Neuronal stem cell (in vitro differentiated cells): Measurements from ENCODE around the gene CABP5.
A peak's percentile ranks its signal among the peaks of the same experiment; 100 is the strongest.

Source experiments
- DNase-seq: peaks from one replicate; pipeline ENCODE4 v3.0.0-alpha.2; 2013; ENCODE audit warnings: low spot score
- H2AFZ ChIP-seq: one replicate; pipeline ENCODE4 v1.6.1; 2013; ENCODE audit warnings: mild to moderate bottlenecking, low read length, inconsistent platforms
- H2AK5ac ChIP-seq: 2 replicates; pipeline ENCODE4 v1.6.1; 2013; ENCODE audit warnings: low read depth, mild to moderate bottlenecking, inconsistent platforms, low read length, moderate library complexity, mixed read lengths
- H2BK120ac ChIP-seq: 2 replicates; pipeline ENCODE4 v1.6.1; 2013; ENCODE audit warnings: low read depth, mild to moderate bottlenecking, inconsistent platforms, low read length, moderate library complexity, mixed read lengths
- H2BK12ac ChIP-seq: one replicate; pipeline ENCODE4 v1.6.1; 2013; ENCODE audit warnings: low read length, inconsistent platforms
- H2BK15ac ChIP-seq: 2 replicates; pipeline ENCODE4 v1.6.1; 2013; ENCODE audit warnings: mild to moderate bottlenecking, low read length, inconsistent platforms, mixed read lengths
- H2BK5ac ChIP-seq: one replicate; pipeline ENCODE4 v1.6.1; 2013; ENCODE audit warnings: inconsistent platforms, mild to moderate bottlenecking, low read length, moderate library complexity
- H3K14ac ChIP-seq: one replicate; pipeline ENCODE4 v1.6.1; 2013; ENCODE audit warnings: low read length, inconsistent platforms
- H3K18ac ChIP-seq: 2 replicates; pipeline ENCODE4 v1.6.1; 2013; ENCODE audit warnings: low read length, inconsistent platforms
- H3K23ac ChIP-seq: 2 replicates; pipeline ENCODE4 v1.6.1; 2013; ENCODE audit warnings: low read depth, mild to moderate bottlenecking, mixed read lengths, low read length, inconsistent platforms; ENCODE audit not compliant: poor library complexity
- H3K27ac ChIP-seq: replicated peaks from 3 replicates; pipeline ENCODE4 v1.5.1; 2013; ENCODE audit warnings: low read length, inconsistent platforms
- H3K27me3 ChIP-seq, 3 experiments: 2 replicates each; pipeline ENCODE4 v1.6.1; 2013; ENCODE audit warnings: low read length in 3 of 3, mild to moderate bottlenecking in 2 of 3, inconsistent platforms in 1 of 3, low read depth in 1 of 3, mixed read lengths in 1 of 3, moderate library complexity in 1 of 3; ENCODE audit not compliant: control insufficient read depth in 3 of 3, insufficient read depth in 3 of 3
- H3K36me3 ChIP-seq, 2 donors: replicated peaks in 1 of 2; 2 replicates each; pipeline ENCODE4 v1.6.1; 2013; ENCODE audit warnings: low read length in 2 of 2; ENCODE audit not compliant: control insufficient read depth in 2 of 2, insufficient read depth in 2 of 2
- H3K4ac ChIP-seq: 2 replicates; pipeline ENCODE4 v1.6.1; 2013; ENCODE audit warnings: inconsistent platforms, mild to moderate bottlenecking, low read length, moderate library complexity
- H3K4me1 ChIP-seq, 2 donors: 1 replicate in 1 of 2; 2 replicates in 1 of 2; pipeline ENCODE4 v1.6.1; 2013; ENCODE audit warnings: low read length in 2 of 2, low read depth in 1 of 2; ENCODE audit not compliant: control insufficient read depth in 2 of 2, insufficient read depth in 1 of 2
- H3K4me2 ChIP-seq: one replicate; pipeline ENCODE4 v1.6.1; 2013; ENCODE audit warnings: mild to moderate bottlenecking, low read length, inconsistent platforms; ENCODE audit not compliant: insufficient read depth, poor library complexity, severe bottlenecking
- H3K4me3 ChIP-seq, 2 donors: 2 replicates each; pipeline ENCODE4 v1.5.1; 2013; ENCODE audit warnings: low read length in 2 of 2, mild to moderate bottlenecking in 2 of 2, inconsistent platforms in 1 of 2, moderate library complexity in 1 of 2
- H3K79me1 ChIP-seq: one replicate; pipeline ENCODE4 v1.6.1; 2013; ENCODE audit warnings: low read depth, mild to moderate bottlenecking, inconsistent platforms, low read length, moderate library complexity
- H3K9ac ChIP-seq: one replicate; pipeline ENCODE4 v1.6.1; 2013; ENCODE audit warnings: mild to moderate bottlenecking, low read depth, low read length, inconsistent platforms; ENCODE audit not compliant: poor library complexity
- H3K9me3 ChIP-seq, 2 donors: replicated peaks in 1 of 2; 2 replicates each; pipeline versions ENCODE3 to v1.6.1; 2013; ENCODE audit warnings: low read length in 2 of 2, mild to moderate bottlenecking in 2 of 2, inconsistent platforms in 1 of 2, low read depth in 1 of 2, mixed read lengths in 1 of 2, moderate library complexity in 1 of 2; ENCODE audit not compliant: control insufficient read depth in 2 of 2, insufficient read depth in 1 of 2
- H4K8ac ChIP-seq: one replicate; pipeline ENCODE4 v1.6.1; 2013; ENCODE audit warnings: low read depth, mild to moderate bottlenecking, inconsistent platforms, low read length, moderate library complexity
- H4K91ac ChIP-seq: one replicate; pipeline ENCODE4 v1.6.1; 2013; ENCODE audit warnings: low read length, low read depth, mild to moderate bottlenecking, inconsistent platforms; ENCODE audit not compliant: poor library complexity
- WGBS, 2 donors: extraction: QIAGEN DNeasy Blood & Tissue Kit; methylation state at CpG; one replicate each; pipeline ENCODE4 v1.1.7; 2013; ENCODE audit warnings: missing lambda C conversion rate in 2 of 2, mixed read lengths in 1 of 2; ENCODE audit not compliant: insufficient read length in 2 of 2, insufficient replicate concordance in 1 of 2; ENCODE audit errors: extremely low coverage in 2 of 2; 5-methylcytosine and 5-hydroxymethylcytosine counted together

Gene CABP5

GRCh38 chr19:48004236-48004635, 39.6 kb downstream of the CABP5 start:
- H3K18ac ChIP-seq = no peak overlapping the region
- H2BK15ac ChIP-seq = no peak overlapping the region
- no peak overlapping the region for H3K14ac ChIP-seq
- H2BK5ac ChIP-seq = no peak overlapping the region
- H3K4me3 ChIP-seq = peak overlapping the region in 1 of 2 donors; percentile 18
- no peak overlapping the region for H3K23ac ChIP-seq
- no peak overlapping the region for H2AFZ ChIP-seq
- H2BK120ac ChIP-seq = no peak overlapping the region
- no peaks in the 10 kb centered on the region for H3K9me3 ChIP-seq
- H3K27me3 ChIP-seq = no peaks in the 10 kb centered on the region
- H3K36me3 ChIP-seq = no peaks in the 10 kb centered on the region
- no CpG with 5 or more reads among the region's 6 CpGs for WGBS, 2 donors
- H3K27ac ChIP-seq = no peak overlapping the region
- no peak overlapping the region for H3K4ac ChIP-seq
- DNase-seq = no peak
- H3K4me1 ChIP-seq = no peaks in the 10 kb centered on the region
- H4K8ac ChIP-seq = peak overlapping the region; percentile 45
- H3K9ac ChIP-seq = no peak overlapping the region
- no peak overlapping the region for H3K4me2 ChIP-seq
- no peaks in the 10 kb centered on the region for H3K79me1 ChIP-seq
- H2AK5ac ChIP-seq = no peak overlapping the region
- H2BK12ac ChIP-seq = no peak overlapping the region
- no peak overlapping the region for H4K91ac ChIP-seq

DNA sequence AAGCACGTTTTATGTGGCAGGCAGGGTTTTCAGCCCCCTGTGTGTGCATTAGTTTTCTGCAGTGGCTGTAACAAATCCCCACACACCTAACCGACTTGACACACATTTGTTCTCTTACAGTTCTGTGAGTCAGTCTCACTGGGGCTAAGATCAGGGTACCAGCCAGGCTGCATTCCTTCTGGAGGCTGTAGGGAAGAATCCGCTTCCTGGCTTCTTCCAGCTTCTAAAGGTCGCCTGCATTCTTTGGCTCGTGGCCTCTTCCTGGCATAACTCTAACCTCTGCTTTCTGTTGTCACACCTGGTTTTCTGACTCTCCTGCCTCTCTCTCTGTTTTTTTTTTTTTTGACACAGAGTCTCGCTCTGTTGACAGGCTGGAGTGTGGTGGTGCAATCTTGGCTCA, 43.0 kb downstream of the CABP5 start:
- H3K27ac ChIP-seq = no peak overlapping the region
- H3K4me3 ChIP-seq = no peak overlapping the region
- H3K4me2 ChIP-seq = no peak overlapping the region
- no peaks in the 10 kb centered on the region for H3K9me3 ChIP-seq
- H2BK15ac ChIP-seq = no peak overlapping the region
- H2BK5ac ChIP-seq = no peak overlapping the region
- no peak overlapping the region for H2AFZ ChIP-seq
- no peak overlapping the region for H4K8ac ChIP-seq
- no peaks in the 10 kb centered on the region for H3K36me3 ChIP-seq
- no peaks in the 10 kb centered on the region for H3K79me1 ChIP-seq
- H2BK12ac ChIP-seq = no peak overlapping the region
- no peak overlapping the region for H3K14ac ChIP-seq
- H2AK5ac ChIP-seq = no peak overlapping the region
- no peaks in the 10 kb centered on the region for H3K4me1 ChIP-seq
- no peak overlapping the region for H2BK120ac ChIP-seq
- no peaks in the 10 kb centered on the region for H3K27me3 ChIP-seq
- H3K9ac ChIP-seq = no peak overlapping the region
- no peak overlapping the region for H4K91ac ChIP-seq
- no peak overlapping the region for H3K4ac ChIP-seq
- DNase-seq = no peak
- no peak overlapping the region for H3K18ac ChIP-seq
- WGBS, 2 donors = no CpG with 5 or more reads among the region's 6 CpGs
- H3K23ac ChIP-seq = no peak overlapping the region

GRCh38 chr19:47998800-47999199, 45.1 kb downstream of the CABP5 start:
- Histone ChIP-seq H3K4me2 (no peak overlapping the region), H3K14ac (no peak overlapping the region), H3K9me3 (no peaks in the 10 kb centered on the region), H2BK15ac (no peak overlapping the region), H2BK12ac (no peak overlapping the region), H2AK5ac (no peak overlapping the region), H3K4ac (no peak overlapping the region), H3K36me3 (no peaks in the 10 kb centered on the region), H3K27ac (no peak overlapping the region), H2BK5ac (no peak overlapping the region), H3K23ac (no peak overlapping the region), H3K4me3 (no peak overlapping the region), H2AFZ (no peak overlapping the region), H4K91ac (no peak overlapping the region), H2BK120ac (no peak overlapping the region), H3K4me1 (no peaks in the 10 kb centered on the region), H3K9ac (no peak overlapping the region), H3K79me1 (no peaks in the 10 kb centered on the region), H3K18ac (no peak overlapping the region), H4K8ac (no peak overlapping the region), H3K27me3 (no peaks in the 10 kb centered on the region)
- no peak for DNase-seq
- no CpG with 5 or more reads among the region's 6 CpGs for WGBS, 2 donors

DNA sequence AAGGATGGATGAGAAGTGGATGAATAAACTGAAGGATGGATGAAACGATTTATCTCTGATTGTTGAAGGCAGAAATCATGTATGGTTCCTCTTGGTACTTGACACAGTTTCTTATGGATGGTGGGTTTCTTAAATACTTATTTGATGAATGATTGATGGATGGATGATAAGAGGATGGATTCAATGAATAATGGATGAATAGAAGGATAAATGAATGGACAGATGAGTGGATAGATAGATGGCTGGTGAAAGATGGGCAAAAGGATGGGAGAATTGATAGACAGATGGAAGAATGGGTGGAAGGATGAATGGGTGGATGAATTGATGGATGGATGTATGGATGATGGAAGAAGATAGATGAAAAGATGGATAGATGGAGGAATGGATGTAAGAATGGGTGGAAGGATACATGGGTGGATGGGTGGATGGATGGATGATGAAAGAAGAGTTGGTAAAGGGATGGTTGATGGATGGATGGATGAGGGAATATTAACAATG, 47.6 kb downstream of the CABP5 start:
- Histone ChIP-seq H3K9me3 (no peaks in the 10 kb centered on the region), H2BK5ac (no peak overlapping the region), H3K79me1 (no peaks in the 10 kb centered on the region), H3K4me2 (no peak overlapping the region), H3K23ac (no peak overlapping the region), H3K36me3 (no peaks in the 10 kb centered on the region), H3K27me3 (no peaks in the 10 kb centered on the region), H3K14ac (no peak overlapping the region), H2BK12ac (no peak overlapping the region), H4K91ac (no peak overlapping the region), H4K8ac (no peak overlapping the region), H3K4me1 (no peaks in the 10 kb centered on the region), H3K4me3 (no peak overlapping the region), H3K9ac (no peak overlapping the region), H3K27ac (no peak overlapping the region), H2BK120ac (no peak overlapping the region), H2BK15ac (no peak overlapping the region), H2AFZ (no peak overlapping the region), H3K4ac (no peak overlapping the region), H3K18ac (no peak overlapping the region), H2AK5ac (no peak overlapping the region)
- DNase-seq = no peak
- no CpG with 5 or more reads among the region's 1 CpG for WGBS, 2 donors
